Activated naive CD8-positive, alpha-beta T cell (primary cell): ENCODE data around the gene PDXDC1.
"Not testable (repeated sequence)": the region's sequence is repeated elsewhere in the genome, so short reads cannot be mapped to it uniquely, and the experiment has no call there.

Experiments
- H3K27ac Mint-ChIP-seq: one replicate; pipeline ENCODE4 v1.8.0; 2021; ENCODE audit warnings: mixed read lengths
- H3K27me3 Mint-ChIP-seq: one replicate; pipeline ENCODE4 v1.8.0; 2021; ENCODE audit warnings: mixed read lengths
- H3K36me3 Mint-ChIP-seq: one replicate; pipeline ENCODE4 v1.8.0; 2021; ENCODE audit warnings: mixed read lengths
- H3K4me1 Mint-ChIP-seq: one replicate; pipeline ENCODE4 v1.8.0; 2021; ENCODE audit warnings: low read depth, mixed read lengths
- H3K4me3 Mint-ChIP-seq: one replicate; pipeline ENCODE4 v1.8.0; 2021; ENCODE audit warnings: mild to moderate bottlenecking, mixed read lengths
- H3K9me3 Mint-ChIP-seq: one replicate; pipeline ENCODE4 v1.8.0; 2021; ENCODE audit warnings: low read depth, mixed read lengths

The PDXDC1 gene

GRCh38 chr16:14989291-14990281 is 14.8 kb downstream of the PDXDC1 start:
- peaks cover 19% of the 10 kb centered on the region for H3K4me1 Mint-ChIP-seq
- H3K36me3 Mint-ChIP-seq, H3K9me3 Mint-ChIP-seq, H3K27me3 Mint-ChIP-seq, H3K4me3 Mint-ChIP-seq, H3K27ac Mint-ChIP-seq: not testable (repeated sequence)

DNA sequence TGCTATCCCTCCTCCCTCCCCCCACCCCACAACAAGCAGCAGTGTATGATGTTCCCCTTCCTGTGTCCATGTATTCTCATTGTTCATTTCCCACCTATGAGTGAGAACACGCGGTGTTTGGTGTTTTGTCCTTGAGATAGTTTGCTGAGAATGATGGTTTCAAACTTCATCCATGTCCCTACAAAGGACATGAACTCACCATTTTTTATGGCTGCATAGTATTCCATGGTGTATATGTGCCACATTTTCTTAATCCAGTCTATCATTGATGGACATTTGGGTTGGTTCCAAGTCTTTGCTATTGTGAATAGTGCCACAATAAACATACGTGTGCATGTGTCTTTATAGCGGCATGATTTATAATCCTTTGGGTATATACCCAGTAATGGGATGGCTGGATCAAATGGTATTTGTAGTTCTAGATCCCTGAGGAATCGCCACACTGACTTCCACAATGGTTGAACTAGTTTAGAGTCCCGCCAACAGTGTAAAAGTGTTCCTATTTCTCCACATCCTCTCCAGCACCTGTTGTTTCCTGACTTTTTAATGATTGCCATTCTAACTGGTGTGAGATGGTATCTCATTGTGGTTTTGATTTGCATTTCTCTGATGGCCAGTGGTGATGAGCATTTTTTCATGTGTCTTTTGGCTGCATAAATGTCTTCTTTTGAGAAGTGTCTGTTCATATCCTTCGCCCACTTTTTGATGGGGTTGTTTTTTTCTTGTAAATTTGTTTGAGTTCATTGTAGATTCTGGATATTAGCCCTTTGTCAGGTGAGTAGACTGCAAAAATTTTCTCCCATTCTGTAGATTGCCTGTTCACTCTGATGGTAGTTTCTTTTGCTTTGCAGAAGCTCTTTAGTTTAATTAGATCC is 18.7 kb downstream of the PDXDC1 start:
- H3K9me3 Mint-ChIP-seq, H3K4me3 Mint-ChIP-seq, H3K36me3 Mint-ChIP-seq, H3K27me3 Mint-ChIP-seq, H3K27ac Mint-ChIP-seq: not testable (repeated sequence)
- H3K4me1 Mint-ChIP-seq: peaks cover 27% of the 10 kb centered on the region

DNA sequence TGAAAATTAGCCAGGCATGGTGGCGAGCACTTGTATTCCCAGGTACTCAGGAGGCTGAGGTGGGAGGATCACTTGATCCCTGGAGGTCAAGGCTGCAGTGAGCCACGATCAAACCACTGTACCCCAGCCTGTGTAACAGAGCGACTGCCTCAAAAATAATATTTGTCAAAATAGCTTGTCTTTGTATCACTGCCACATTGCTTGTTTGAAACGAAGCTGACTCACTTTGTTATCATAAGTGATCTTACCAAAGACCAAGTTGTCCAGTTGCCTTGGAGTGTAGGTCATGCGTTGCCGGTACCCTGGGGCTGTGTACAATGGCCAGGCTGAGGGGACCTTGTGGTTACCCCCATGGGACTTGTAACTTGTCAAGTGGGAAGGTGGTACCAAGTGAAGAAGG is 21.9 kb downstream of the PDXDC1 start:
- not testable (repeated sequence) for H3K9me3 Mint-ChIP-seq, H3K27me3 Mint-ChIP-seq, H3K4me3 Mint-ChIP-seq, H3K27ac Mint-ChIP-seq
- Mint-ChIP-seq H3K36me3 (peaks cover 10% of the 10 kb centered on the region), H3K4me1 (peaks cover 22% of the 10 kb centered on the region)

DNA sequence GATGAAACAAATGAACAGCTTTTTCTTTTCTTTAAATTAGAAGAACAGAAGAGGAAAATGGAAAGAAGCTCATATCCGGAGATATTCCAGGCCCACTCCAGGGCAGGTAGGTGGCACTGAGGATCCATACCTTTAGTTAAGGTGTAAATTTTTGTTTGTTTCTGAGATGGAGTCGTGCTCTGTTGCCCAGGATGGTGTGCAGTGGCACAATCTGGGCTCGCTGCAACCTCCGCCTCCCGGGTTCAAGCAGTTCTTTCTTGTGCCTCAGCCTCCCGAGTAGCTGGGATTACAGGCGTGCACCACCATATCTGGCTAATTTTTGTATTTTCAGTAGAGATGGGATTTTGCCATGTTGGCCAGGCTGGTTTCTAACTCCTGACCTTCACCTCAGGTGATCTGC is 23.5 kb downstream of the PDXDC1 start:
- H3K4me1 Mint-ChIP-seq: peaks cover 18% of the 10 kb centered on the region
- not testable (repeated sequence) for H3K36me3 Mint-ChIP-seq, H3K27me3 Mint-ChIP-seq, H3K4me3 Mint-ChIP-seq, H3K9me3 Mint-ChIP-seq, H3K27ac Mint-ChIP-seq

DNA sequence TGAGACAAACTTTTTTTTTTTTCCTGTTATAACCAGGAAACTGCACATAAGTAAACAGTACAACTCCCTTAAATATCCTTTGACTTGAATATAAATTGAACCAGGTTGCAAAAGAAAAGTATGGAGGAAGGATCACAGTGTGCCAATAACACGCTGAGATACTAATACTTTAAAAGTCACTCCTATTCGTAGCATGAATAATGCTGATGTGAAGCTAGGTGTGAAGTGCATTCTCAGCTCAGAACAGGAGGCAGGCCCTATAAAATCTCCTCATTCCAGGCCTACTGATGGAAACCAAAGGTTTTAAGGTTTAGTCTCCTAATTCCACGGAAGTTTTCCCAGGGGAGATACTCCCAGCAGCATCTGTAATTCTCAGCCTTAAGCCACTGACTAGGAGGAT is 25.0 kb downstream of the PDXDC1 start:
- not testable (repeated sequence) for H3K4me1 Mint-ChIP-seq, H3K27me3 Mint-ChIP-seq, H3K9me3 Mint-ChIP-seq, H3K36me3 Mint-ChIP-seq, H3K4me3 Mint-ChIP-seq, H3K27ac Mint-ChIP-seq

DNA sequence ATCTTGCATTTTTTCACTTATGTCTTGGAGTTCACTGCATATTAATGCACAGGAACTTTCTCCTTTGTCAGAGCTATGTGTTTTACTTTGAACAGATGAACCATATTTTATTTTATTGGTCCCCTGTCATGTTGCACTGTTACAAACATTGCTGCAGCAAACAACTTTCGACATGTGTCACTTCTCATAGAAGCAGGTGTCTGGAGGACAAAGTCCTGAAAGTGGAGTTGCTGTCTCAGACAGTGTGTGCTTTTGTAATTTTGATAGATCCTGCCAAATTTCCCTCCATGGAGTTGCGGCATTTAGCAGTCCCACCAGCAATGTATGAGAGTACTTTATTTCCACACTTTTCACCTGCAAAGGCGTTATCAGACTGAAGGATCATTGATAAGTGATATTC is 27.6 kb downstream of the PDXDC1 start:
- not testable (repeated sequence) for H3K4me3 Mint-ChIP-seq, H3K27me3 Mint-ChIP-seq, H3K36me3 Mint-ChIP-seq, H3K9me3 Mint-ChIP-seq, H3K4me1 Mint-ChIP-seq, H3K27ac Mint-ChIP-seq

- H3K27ac Mint-ChIP-seq, H3K27me3 Mint-ChIP-seq, H3K9me3 Mint-ChIP-seq, H3K4me1 Mint-ChIP-seq, H3K4me3 Mint-ChIP-seq, H3K36me3 Mint-ChIP-seq: not testable (repeated sequence)
Observed at GRCh38 chr16:15005357-15006132, 30.7 kb downstream of the PDXDC1 start.

DNA sequence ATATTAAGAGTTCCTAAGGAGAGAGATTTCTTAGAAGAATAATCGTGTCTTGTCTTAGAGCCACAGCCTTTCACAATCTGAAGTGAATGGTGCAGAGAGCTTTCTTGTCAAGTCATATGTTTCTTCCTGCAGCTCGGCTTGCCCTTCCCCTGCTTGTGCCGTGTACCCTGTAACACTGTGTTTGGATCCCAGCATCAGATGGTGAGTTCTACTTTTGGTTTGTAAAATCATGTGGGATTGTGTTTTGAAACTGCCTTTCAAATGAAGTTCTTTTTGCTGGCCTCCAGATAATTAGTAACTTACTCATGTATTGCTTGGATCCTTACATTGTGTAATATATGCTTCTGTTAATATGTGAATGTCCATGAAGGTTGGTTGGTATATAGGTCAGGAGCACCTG is 33.8 kb downstream of the PDXDC1 start:
- H3K27ac Mint-ChIP-seq, H3K4me3 Mint-ChIP-seq, H3K27me3 Mint-ChIP-seq, H3K9me3 Mint-ChIP-seq: not testable (repeated sequence)
- Mint-ChIP-seq H3K36me3 (peaks cover 13% of the 10 kb centered on the region), H3K4me1 (peaks cover 14% of the 10 kb centered on the region)

- H3K27me3 Mint-ChIP-seq, H3K4me3 Mint-ChIP-seq, H3K9me3 Mint-ChIP-seq, H3K27ac Mint-ChIP-seq: not testable (repeated sequence)
- Mint-ChIP-seq H3K36me3 (peaks cover 14% of the 10 kb centered on the region), H3K4me1 (peaks cover 29% of the 10 kb centered on the region)
Observed at GRCh38 chr16:15012941-15013340, 38.1 kb downstream of the PDXDC1 start.

GRCh38 chr16:15015671-15016070 is 40.8 kb downstream of the PDXDC1 start:
- not testable (repeated sequence) for H3K27me3 Mint-ChIP-seq, H3K4me3 Mint-ChIP-seq, H3K36me3 Mint-ChIP-seq, H3K9me3 Mint-ChIP-seq, H3K27ac Mint-ChIP-seq
- H3K4me1 Mint-ChIP-seq: peaks cover 29% of the 10 kb centered on the region

- not testable (repeated sequence) for H3K36me3 Mint-ChIP-seq, H3K9me3 Mint-ChIP-seq, H3K4me3 Mint-ChIP-seq, H3K27me3 Mint-ChIP-seq
- H3K27ac Mint-ChIP-seq: peak overlapping the region; percentile 61
- H3K4me1 Mint-ChIP-seq: peaks cover 26% of the 10 kb centered on the region
Observed at GRCh38 chr16:15016354-15016753, 41.5 kb downstream of the PDXDC1 start.

GRCh38 chr16:15016951-15017580 is 42.2 kb downstream of the PDXDC1 start:
- H3K36me3 Mint-ChIP-seq, H3K4me3 Mint-ChIP-seq: not testable (repeated sequence)
- H3K4me1 Mint-ChIP-seq: peaks cover 28% of the 10 kb centered on the region

GRCh38 chr16:15021429-15021828 is 46.6 kb downstream of the PDXDC1 start:
- not testable (repeated sequence) for H3K36me3 Mint-ChIP-seq, H3K9me3 Mint-ChIP-seq
- peaks cover 11% of the 10 kb centered on the region for H3K4me1 Mint-ChIP-seq

More at GRCh38 chr16:15016951-15017580, 42.2 kb downstream of the PDXDC1 start:
- H3K27me3 Mint-ChIP-seq, H3K9me3 Mint-ChIP-seq: not testable (repeated sequence)
- H3K27ac Mint-ChIP-seq: peak overlapping the region; percentile 78

DNA sequence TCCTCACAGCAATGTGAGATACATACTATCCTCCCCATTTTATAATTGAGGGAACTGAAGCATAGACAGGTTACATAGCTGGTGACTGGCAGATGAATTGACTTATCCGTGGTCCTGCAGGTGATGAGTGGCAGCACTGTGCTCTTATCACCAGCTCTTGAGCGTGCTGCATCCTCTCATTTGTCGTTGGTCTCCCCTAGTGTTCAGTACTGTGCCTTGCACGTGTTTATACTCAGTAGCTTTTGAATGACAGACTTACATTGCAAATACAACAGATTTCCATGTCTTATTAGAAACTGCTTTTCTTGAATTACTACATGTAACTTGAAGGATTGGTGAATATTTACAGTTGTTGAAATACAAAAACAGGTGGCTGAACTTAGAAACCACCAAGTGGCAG is 47.4 kb downstream of the PDXDC1 start:
- H3K4me3 Mint-ChIP-seq, H3K27me3 Mint-ChIP-seq, H3K36me3 Mint-ChIP-seq, H3K9me3 Mint-ChIP-seq, H3K4me1 Mint-ChIP-seq: not testable (repeated sequence)
- H3K27ac Mint-ChIP-seq: peak overlapping the region; percentile 12

More at GRCh38 chr16:15021429-15021828, 46.6 kb downstream of the PDXDC1 start:
- not testable (repeated sequence) for H3K27me3 Mint-ChIP-seq, H3K4me3 Mint-ChIP-seq, H3K27ac Mint-ChIP-seq
